Cortex of kidney (tissue), 1 donor: ENCODE results near the gene RAET1L.
"Not testable (repeated sequence)": the region's sequence is repeated elsewhere in the genome, so short reads cannot be mapped to it uniquely, and the experiment has no call there.

Source experiments
- DNase-seq: peaks from one replicate; lab custom pipeline; 2025; lab: John Stamatoyannopoulos, UW

RAET1L gene

DNA sequence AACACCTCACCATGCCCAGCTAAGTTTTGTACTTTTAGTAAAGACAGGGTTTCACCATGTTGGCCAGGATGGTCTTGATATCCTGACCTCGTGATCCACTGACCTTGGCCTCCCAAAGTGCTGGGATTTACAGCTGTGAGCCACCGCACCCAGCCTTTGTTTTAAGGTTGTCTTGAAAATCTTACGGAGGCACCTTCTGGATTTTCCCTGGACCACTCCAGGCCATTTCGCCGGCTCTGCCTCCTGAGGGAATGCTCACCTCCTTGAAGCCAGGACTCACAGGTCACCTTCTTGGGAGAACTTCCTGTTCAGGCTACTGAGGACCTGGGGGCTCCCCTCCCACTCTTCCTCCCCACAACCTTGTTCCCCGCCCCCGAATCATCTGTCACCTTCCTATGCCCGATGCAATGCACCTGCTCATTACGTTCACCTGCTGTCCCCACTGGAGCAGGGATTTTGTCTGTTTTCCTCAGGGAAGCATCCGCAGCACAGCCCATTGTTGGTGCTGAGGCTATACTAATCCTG is 19.4 kb upstream of the RAET1L start:
- DNase-seq = no peak

DNA sequence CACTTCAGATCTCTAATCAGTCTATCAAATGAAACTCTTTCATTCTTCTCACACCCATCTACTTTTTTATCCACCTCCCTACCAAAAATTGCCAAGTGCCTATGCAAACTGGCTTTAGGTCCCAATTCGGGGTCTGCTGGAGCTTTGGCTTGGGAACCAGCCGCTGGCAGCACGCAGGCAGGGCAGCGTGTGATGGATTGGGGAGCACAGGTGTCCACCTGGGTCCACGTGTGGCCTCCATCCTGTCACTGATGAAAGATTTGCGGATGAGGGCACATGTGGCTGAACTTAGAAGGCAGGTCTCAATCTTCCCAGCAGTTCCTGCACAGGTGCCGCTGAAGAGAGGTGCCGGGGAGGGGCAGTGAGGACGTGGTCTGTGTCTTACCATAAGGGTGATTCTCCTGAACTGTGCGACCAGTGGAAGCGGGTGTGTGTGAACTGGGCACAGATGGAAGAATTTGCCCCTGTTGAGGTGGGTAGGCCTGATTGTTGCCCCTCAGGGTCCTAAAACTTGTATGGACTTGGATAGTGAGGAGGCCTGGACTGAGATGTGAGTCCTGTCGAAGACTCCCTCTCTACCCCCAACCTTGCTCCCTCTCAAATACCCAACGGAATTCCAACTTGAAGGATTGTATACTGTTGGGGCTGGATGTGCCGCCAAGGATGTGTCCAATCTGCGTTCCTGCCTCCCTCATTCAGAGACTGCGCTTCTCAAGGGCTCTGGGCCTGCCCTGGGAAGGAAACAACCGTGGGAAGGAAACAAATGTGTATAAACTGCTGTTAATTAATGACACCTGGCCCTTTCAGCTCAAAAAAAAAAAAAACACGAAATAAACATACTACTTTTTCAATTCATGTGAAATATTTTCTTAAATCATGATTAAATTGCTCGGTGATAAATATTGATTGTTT is 18.4 kb upstream of the RAET1L start:
- no peak for DNase-seq

DNA sequence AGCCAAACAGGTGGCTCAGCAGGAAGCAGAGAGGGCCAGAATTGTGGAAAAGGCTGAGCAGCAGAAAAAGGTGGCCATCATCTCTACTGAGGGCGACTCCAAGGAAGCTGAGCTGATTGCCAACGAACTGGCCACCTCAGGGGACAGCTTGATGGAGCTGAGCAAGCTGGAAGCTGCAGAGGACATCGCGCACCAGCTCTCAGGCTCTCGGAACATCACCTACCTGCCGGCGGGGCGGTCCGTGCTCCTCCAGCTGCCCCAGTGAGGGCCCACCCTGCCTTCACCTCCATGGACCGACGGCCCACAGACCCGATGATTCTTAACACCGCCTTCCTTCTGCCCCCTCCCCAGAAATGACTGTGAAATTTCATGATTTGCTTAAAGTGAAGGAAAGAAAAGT is 17.8 kb upstream of the RAET1L start:
- DNase-seq = no peak

DNA sequence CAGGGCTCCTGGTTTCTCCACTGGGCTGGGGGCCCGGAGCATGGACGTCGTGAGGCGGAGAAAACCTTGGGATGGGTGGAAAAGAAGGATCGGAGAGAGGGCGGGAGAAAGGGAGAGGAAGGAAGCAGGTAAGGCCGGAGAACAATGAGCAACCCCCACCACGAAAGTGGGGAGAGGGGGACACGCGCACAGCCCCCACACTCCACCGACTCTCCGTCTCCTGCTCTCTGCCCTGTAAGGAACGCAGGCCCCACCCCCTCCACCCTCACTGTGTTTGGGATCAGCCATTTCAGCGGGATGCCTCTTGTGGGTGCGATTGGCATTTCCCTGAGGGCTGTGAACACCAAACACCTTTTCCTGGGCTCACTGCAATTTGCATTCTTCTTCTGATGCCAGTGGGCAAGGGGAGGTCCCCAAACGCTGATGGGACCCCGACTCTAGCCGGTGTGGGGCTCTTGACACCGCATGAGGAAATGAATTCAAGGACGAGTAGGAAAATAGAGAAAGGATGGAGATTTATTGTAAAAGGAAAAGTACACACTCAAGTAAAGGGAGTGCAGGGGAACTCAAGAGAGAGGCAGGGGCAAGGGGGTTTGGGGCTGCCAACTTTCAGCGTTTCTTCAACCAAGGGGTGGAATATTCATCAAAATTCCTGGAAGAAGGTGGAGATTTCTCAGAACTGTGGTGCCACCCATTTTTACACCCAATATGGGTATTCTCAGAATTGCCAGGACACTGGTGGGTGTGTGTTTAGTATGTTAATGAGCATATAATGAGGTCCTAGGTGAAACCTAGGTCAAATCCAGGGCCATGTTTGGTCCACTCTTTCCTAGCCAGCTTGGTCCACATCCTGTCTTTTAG is 13.1 kb upstream of the RAET1L start:
- no peak for DNase-seq

DNA sequence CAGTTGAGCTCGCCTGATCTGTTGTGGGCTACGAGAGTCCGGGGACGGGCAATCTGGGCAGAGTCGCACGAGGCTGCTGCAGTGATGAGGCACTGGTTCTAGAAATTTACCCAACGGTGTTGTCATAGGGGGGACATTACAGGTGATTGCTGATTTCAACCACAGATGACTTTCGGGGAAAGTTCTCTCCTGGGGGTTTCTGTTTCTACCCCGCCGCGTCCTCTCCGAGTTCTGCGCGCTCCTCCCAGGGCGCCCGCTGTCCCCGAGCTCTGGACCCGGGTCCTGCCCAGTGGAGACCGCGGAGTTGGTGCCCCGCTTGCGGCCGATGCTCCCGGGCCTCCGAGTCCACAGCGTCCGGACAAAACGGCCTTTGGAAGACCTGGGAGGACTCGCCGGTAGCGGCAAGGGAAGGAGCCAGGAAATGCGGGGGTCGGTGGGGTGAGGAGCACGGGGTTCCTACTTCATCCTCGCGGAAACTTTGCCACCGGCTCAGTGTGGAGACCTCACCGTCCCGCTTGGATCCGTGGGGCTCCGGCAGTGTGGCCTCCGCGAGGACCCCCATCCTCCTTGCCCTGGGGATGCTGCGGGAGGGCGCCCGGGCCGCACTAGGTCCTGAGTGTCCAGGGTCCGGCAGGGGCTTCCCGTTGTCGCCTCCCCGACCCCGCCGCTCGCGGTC is 12.3 kb upstream of the RAET1L start:
- DNase-seq = no peak

DNA sequence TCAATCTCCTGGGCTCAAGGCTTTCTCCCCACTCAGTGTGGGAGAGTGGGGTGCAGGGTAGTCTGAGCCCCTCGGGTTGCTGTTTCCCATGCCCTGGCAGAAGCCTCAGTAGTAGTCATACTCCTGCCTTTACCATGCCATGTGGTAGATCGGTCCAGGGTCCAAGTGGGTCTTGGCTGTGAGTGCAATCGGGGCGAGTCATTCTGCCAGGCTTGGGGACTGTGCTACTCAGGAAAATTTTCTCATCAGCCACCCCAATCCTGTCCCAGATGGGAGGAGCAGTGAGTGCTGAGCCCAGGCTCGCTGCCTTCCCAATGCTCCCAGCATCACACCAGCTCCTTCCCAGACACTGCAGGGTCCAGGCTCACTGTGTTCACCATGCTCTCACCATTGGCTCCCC is 10.7 kb upstream of the RAET1L start:
- no peak for DNase-seq

DNA sequence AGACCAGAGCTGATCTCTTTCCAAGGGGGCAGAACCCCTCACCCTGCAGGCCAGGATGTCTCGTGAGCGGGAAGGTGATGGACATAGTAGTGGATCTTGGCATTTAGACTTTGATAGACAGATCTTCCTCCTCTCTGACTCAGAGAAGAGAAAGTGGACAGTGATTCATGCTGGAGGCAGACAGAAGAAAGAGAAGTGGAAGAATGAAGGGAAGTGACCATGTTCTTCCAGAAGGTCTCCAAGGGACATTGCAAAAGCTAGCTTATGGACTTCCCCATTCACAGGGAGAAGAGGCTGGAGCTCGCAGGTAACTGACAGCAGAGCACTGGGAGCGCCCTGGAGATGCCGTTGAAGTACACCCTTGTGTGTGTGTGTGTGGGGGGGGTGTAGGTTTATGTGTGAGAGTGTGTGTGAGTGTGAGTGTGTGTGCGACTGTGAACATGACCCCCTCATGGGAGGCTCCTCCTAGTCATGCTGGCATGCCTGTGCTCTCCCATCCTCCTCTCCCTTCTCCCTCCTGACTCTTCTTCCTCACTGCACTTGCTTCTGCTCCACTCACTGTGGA is 8.0 kb upstream of the RAET1L start:
- no peak for DNase-seq

DNA sequence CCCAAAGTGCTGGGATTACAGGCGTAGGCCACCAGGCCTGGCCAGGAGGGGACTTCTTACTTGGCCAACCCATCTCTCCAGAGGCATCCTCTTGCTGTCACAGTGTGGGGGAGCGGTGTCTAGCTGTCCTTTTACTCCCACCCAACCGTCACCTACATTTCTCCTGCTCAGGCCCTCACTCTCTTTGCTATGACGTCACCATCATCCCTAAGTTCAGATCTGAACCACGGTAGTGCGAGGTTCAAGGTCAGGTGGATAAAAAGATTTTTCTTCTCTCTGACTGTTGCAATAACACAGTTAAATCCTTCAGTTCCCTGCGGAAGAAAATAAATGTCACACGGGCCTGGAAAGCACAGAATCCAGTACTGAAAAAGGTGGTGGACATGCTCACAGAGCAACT is 7.3 kb upstream of the RAET1L start:
- no peak for DNase-seq

DNA sequence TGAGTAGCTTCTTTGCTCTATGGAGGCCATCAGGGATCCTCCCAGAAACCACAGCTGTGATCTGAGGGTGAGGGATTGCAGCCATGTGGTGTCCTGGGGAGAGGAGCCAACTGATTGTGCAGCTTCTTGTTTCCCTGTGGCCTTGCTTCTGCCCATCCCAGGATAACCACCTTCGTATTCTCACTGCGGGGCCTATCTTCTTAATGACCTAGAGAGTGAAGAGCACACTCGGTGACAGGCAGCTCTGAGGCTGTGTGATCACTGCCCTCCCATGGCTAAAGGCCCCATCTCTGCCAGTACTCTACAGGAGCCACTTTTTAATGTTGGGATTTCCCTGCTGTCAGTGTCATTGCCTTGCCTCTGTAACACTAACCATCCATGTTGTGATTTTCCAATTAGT is 5.3 kb upstream of the RAET1L start:
- no peak for DNase-seq

DNA sequence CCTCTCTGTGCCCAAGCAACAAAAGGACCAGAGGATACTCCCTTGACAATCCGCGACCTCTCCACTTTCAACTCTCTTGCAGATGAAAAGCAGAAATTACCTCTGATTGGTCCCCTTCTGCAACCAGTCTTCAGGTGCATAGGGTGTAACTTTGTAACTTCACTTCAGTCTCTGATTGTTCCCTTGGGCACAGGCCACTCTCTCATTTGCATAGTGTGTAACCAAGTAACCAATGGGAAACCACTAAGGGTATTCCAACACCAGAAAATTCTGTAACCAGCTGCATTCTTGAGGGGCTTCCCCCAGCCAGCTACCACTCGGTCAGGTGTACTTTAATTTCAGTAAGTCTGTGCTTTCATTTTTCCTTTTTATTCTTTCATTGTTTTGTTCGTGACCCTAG is 4.4 kb upstream of the RAET1L start:
- DNase-seq = no peak

DNA sequence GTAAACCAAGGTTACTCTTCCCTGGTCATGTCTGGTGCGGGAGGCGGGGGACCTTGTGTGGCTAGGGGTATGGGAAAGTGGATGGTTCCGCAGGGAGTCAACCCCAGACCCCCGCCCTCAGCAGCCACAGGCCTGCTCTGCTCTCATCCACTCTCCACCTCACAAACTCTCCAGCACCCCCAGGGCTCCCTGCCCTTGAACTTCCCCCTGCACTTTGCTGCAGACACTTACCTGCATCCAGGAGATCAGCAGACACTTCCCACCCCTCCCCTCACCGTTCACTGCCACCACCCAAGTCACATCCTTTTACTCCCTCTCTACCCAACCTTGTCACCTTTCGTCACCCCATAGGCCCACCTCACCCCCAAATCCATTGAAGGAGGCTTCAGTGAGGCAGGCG is 3.9 kb upstream of the RAET1L start:
- DNase-seq = no peak

DNA sequence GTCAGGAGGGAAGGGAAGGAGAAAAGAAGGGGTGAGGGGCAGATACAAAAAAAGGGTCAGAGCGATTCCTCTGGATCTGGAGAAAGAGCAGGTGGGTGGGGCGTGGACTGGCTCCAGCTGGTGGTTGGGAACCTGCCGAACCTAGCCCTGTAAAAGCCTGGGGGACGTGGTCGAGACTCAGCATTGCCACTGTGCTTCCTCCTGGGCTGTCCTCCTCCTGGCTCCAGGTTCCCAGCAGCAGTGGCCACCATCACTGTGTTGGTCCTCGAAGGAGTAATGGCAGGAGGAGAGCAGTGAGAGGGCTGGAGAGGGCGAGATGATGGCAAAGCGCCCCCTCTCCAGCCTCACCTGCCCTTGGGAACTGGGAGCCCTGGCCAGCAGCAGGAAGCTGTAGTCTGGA is 3.5 kb upstream of the RAET1L start:
- DNase-seq = no peak

DNA sequence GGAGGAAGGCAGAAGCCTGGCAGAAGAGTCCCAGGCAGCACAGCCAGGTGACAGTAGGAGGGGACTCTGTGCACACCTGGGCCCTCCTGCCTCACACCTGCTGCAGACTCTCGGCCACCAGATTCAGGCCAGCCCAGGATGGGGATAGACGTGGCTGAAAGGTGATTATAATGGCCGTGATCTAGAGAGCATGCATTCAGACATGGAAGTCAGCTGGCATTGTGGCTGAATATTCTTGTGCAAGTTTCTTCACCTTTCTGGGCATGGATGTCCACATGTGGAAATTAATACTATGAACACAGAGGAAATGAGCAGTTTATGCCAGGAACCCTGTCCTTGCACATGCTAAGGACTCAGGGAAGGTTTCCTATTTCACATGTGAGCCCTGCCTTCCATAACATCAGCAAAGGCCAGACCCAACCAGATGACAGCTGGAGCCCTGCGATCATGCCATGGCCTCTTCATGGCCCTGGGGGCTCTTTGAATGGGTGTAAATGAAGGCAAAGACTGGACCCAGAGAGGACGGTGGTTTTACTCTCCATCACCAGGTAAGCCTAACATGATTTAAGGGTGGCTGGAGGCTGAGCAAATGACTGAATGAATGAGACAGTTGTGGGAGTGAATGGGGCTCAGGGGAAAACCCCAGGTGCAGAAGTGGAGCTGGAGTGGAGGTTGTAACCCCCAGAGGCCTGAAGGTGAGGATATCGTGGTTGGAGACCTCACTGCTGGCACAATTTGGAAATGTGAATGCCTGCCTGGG is 2.7 kb upstream of the RAET1L start:
- no peak for DNase-seq

DNA sequence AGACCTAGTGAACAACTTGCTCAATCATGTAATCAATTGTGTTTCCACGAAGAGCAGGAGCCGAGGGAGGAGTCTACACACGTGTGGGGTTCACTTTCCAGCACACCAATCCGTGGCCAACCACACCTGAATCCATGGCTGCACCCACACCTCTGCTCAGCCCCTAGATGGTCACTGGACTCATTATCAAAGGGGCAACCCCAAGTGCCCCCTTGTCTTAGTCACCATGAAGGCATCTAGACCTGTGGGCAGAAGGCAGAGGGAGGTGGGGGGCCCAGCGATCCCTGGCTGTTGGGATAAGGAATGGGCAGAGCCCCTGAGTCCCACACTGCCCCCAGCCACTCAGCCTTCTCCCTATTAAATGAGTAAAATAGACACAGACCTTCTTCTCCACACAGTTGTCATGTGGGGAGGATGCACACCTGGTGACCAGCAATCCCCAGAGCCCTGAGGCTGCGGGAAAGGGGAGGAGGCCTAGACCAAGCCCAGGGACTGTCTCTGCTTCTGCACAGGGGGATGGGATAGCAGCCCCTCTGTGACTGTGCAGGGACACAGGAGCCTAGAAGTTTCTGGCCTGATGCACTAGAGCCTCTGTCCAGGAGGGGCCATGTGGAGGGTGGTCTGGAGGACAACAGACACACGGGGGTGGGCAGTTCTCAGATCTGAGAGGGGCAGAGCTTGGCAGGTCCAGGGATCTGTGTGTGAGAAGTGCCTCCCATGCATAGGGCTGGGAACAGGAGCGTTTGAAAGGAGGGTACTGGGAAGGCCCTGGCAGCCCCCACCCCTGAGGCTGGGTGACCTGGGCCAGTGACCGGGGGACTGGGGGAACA is 1.9 kb upstream of the RAET1L start:
- DNase-seq = no peak

DNA sequence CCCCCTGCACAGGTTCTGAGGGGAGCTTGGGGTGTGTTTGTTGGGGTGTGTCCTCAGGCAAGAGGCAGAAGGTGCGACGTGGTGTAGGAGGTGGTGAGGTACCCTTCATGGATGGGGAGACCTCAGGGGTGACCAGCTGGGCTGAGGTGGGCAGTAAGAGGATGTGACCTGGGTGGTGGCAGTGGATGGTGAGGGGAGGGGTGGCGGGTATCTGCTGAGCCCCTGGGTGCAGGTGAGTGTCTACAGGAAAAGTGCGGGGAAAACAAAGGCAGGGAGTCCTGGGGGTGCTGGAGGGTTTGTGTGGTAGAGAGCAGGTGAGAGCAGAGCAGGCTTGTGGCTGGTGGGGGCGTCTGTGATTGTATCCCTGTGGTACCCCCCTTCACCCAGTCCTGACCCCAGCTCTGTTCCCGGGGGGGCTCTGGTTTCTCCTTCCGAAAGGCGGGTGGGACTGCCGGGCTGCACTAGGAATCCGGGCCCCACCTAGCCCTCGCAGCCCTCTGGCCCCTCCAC is 631 bp downstream of the RAET1L start:
- DNase-seq = no peak

DNA sequence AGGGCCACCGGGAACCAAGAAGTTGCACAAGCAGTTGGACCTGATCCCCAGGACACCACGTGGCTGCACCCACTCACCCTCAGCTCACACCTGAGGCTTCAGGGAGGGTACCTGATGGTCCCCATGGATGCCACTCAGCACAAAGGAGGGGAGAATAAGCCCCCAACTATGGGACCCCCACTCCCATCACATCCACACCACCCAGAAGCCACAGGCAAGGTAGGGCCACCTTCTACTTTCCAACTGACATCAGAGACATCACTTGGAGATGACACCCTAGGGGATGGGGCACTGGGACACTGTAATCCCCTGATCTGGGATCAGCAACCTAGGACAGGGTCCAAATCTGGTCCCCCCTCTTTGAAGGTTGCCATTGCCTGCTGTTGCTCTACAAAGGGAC is 1.3 kb downstream of the RAET1L start:
- DNase-seq = not testable (repeated sequence)

DNA sequence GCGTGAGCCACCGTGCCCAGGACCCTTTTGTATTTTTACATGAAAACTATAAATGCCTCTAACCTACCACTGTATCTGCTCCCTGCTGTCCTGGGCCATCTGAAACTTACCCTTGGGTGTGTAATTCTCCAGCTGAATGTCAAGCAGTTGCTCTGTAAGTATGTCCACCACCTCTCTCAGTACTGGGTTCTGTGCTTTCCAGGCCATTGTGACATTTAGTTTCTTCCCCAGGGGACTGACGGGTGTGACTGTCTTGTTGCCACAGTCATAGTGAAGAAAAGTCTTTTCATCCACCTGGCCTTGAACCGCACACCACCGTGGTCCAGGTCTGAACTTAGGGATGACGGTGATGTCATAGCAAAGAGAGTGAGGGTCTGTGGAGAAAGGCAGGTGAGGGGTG is 3.5 kb downstream of the RAET1L start:
- not testable (repeated sequence) for DNase-seq

DNA sequence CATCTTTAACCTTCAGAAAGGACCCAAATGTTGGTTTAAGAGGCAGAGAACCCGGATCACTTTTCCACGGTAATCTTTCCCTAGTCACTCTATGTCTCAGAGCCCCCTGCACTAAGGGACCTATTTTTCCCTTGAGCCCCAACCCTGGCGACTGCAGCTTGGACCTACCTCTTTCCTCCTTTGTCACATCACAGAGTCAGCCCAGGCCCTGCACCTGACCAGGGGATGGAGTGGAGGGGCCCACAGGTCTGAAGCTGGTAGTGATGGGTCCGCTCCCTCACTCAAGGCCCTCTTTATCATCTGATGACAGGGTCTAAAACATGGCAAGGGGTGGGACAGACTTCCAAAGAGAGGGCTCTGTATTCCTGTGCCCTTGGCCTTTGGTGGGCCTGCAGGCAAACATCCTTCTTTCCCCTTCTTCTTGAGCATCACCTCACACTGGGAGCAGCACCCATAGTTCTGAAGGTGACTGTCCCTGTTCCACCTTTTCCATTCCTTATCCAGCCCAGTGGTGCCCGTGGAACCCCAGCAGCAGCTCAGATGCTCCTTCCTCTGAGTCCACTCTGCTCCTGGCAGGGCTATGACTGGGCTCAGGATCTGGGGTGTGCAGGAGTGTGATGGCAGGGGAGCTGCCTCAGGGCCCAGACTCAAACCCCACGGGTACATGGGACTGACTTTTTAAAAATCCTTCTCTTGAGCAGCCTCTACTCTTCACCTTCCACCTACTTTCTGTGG is 6.3 kb downstream of the RAET1L start:
- no peak for DNase-seq

DNA sequence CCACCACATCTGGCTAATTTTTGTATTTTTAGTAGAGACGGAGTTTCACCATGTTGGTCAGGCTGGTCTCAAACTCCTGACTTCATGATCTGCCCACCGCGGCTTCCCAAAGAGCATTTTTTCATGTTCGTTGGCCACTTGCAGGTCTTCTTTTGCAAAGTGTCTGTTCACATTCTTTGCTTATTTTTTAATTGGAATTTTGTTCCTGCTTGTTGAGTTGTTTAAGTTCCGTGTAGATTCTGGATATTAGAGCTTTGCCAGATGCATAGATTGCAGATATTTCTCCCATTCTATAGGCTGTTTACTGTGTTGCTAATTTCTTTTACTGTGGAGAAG is 8.2 kb downstream of the RAET1L start:
- not testable (repeated sequence) for DNase-seq
